ENCODE measurements around the gene BRK1.
"Not testable (repeated sequence)": the region's sequence is repeated elsewhere in the genome, so short reads cannot be mapped to it uniquely, and the experiment has no call there.

BRK1 gene

GRCh38 chr3:10116138-10116460, 624 bp downstream of the BRK1 start:
- Histone ChIP-seq H3K27me3 (replicated peaks; ENCODE audit: control insufficient read depth, insufficient read depth, low read length) (no peaks in the 10 kb centered on the region), H3K36me3 (ENCODE audit: control insufficient read depth, insufficient read depth, low read length) (no peaks in the 10 kb centered on the region; the same call in none of the 2 replicates), H3K4me3 (replicated peaks; ENCODE audit: low read depth, low read length) (peak overlapping the region; percentile 99)
- DNase-seq (ENCODE audit: extremely low read depth, insufficient read length) = no peak
- TF ChIP-seq, protein P1, sequence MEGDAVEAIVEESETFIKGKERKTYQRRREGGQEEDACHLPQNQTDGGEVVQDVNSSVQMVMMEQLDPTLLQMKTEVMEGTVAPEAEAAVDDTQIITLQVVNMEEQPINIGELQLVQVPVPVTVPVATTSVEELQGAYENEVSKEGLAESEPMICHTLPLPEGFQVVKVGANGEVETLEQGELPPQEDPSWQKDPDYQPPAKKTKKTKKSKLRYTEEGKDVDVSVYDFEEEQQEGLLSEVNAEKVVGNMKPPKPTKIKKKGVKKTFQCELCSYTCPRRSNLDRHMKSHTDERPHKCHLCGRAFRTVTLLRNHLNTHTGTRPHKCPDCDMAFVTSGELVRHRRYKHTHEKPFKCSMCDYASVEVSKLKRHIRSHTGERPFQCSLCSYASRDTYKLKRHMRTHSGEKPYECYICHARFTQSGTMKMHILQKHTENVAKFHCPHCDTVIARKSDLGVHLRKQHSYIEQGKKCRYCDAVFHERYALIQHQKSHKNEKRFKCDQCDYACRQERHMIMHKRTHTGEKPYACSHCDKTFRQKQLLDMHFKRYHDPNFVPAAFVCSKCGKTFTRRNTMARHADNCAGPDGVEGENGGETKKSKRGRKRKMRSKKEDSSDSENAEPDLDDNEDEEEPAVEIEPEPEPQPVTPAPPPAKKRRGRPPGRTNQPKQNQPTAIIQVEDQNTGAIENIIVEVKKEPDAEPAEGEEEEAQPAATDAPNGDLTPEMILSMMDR (IDR thresholded peaks at IDR 0.05; ENCODE audit: insufficient read depth, low read length, poor library complexity, severe bottlenecking) = no peak

GRCh38 chr3:10116928-10117327, 1.5 kb downstream of the BRK1 start:
- Histone ChIP-seq H3K27me3 (replicated peaks; ENCODE audit: control insufficient read depth, insufficient read depth, low read length) (no peaks in the 10 kb centered on the region), H3K4me3 (replicated peaks; ENCODE audit: low read depth, low read length) (peak overlapping the region; percentile 99; the same call in 1 of the 2 replicates), H3K36me3 (ENCODE audit: control insufficient read depth, insufficient read depth, low read length) (no peaks in the 10 kb centered on the region; the same call in none of the 2 replicates)
- TF ChIP-seq, protein P1 (IDR thresholded peaks at IDR 0.05; ENCODE audit: insufficient read depth, low read length, poor library complexity, severe bottlenecking) = no peak
- DNase-seq (ENCODE audit: extremely low read depth, insufficient read length) = no peak

- DNase-seq (ENCODE audit: extremely low read depth, insufficient read length) = no peak
- no peaks in the 10 kb centered on the region; the same call in none of the 2 replicates for H3K36me3 ChIP-seq (ENCODE audit: control insufficient read depth, insufficient read depth, low read length)
- H3K27me3 ChIP-seq (replicated peaks; ENCODE audit: control insufficient read depth, insufficient read depth, low read length) = no peaks in the 10 kb centered on the region
- H3K4me3 ChIP-seq (replicated peaks; ENCODE audit: low read depth, low read length) = no peak overlapping the region
- TF ChIP-seq, protein P1 (IDR thresholded peaks at IDR 0.05; ENCODE audit: insufficient read depth, low read length, poor library complexity, severe bottlenecking) = no peak
Observed at GRCh38 chr3:10119376-10119775, 3.9 kb downstream of the BRK1 start.

GRCh38 chr3:10121064-10121463, 5.6 kb downstream of the BRK1 start:
- Histone ChIP-seq H3K36me3 (ENCODE audit: control insufficient read depth, insufficient read depth, low read length) (peaks cover 6% of the 10 kb centered on the region), H3K4me3 (replicated peaks; ENCODE audit: low read depth, low read length) (no peak overlapping the region), H3K27me3 (replicated peaks; ENCODE audit: control insufficient read depth, insufficient read depth, low read length) (no peaks in the 10 kb centered on the region)
- TF ChIP-seq, protein P1 (IDR thresholded peaks at IDR 0.05; ENCODE audit: insufficient read depth, low read length, poor library complexity, severe bottlenecking) = no peak
- DNase-seq (ENCODE audit: extremely low read depth, insufficient read length) = no peak

GRCh38 chr3:10122724-10123123, 7.2 kb downstream of the BRK1 start:
- TF ChIP-seq, protein P1 (IDR thresholded peaks at IDR 0.05; ENCODE audit: insufficient read depth, low read length, poor library complexity, severe bottlenecking) = no peak
- Histone ChIP-seq H3K36me3 (ENCODE audit: control insufficient read depth, insufficient read depth, low read length) (peaks cover 13% of the 10 kb centered on the region), H3K4me3 (replicated peaks; ENCODE audit: low read depth, low read length) (no peak overlapping the region)

DNA sequence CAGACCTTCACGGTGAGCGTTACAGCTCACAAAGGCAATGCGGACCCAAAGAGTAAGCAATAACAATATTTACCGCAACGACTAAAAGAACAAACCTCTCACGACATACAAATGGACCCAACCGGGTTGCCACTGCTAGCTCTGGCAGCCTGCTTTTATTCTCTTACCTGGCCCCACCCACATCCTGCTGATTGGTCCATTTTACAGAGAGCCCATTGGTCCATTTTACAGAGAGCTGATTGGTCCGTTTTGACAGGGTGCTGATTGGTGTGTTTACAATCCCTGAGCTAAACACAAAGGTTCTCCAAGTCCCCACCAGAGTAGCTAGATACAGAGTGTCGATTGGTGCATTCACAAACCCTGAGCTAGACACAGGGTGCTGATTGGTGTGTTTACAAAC, 20.4 kb downstream of the BRK1 start:
- DNase-seq (ENCODE audit: extremely low read depth, insufficient read length); H3K36me3 ChIP-seq (ENCODE audit: control insufficient read depth, insufficient read depth, low read length); H3K4me3 ChIP-seq (replicated peaks; ENCODE audit: low read depth, low read length); H3K27me3 ChIP-seq (replicated peaks; ENCODE audit: control insufficient read depth, insufficient read depth, low read length): not testable (repeated sequence)

More at GRCh38 chr3:10122724-10123123, 7.2 kb downstream of the BRK1 start:
- DNase-seq (ENCODE audit: extremely low read depth, insufficient read length) = no peak
- H3K27me3 ChIP-seq (replicated peaks; ENCODE audit: control insufficient read depth, insufficient read depth, low read length) = no peaks in the 10 kb centered on the region
